ENCODE measurements around the gene C2CD2.

- no peak for TF ChIP-seq EP300 (IDR thresholded peaks at IDR 0.05)
- TF ChIP-seq, protein P1, sequence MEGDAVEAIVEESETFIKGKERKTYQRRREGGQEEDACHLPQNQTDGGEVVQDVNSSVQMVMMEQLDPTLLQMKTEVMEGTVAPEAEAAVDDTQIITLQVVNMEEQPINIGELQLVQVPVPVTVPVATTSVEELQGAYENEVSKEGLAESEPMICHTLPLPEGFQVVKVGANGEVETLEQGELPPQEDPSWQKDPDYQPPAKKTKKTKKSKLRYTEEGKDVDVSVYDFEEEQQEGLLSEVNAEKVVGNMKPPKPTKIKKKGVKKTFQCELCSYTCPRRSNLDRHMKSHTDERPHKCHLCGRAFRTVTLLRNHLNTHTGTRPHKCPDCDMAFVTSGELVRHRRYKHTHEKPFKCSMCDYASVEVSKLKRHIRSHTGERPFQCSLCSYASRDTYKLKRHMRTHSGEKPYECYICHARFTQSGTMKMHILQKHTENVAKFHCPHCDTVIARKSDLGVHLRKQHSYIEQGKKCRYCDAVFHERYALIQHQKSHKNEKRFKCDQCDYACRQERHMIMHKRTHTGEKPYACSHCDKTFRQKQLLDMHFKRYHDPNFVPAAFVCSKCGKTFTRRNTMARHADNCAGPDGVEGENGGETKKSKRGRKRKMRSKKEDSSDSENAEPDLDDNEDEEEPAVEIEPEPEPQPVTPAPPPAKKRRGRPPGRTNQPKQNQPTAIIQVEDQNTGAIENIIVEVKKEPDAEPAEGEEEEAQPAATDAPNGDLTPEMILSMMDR (IDR thresholded peaks at IDR 0.05) = no peak
Observed at GRCh38 chr21:41886328-41886727, 67.5 kb downstream of the C2CD2 start.

Measured in esophagus muscularis mucosa (tissue), 3 donors.